ENCODE measurements around the gene N4BP2L2. TPM values are rescaled to one million over a fixed set of nuclear protein-coding genes. Genes with fewer than 3 reads are reported as not detected.

Gene N4BP2L2
- total and polyA plus RNA-seq, 2 of the 13 experiments (the other 11 are each of a cell fraction or from before 2014, with no cell fraction given) = 58.9 to 81.2 TPM

- peak; percentile 59; the same call in 1 of the 2 replicates for TF ChIP-seq RXRB (CRISPR knock-in tag; IDR thresholded peaks at IDR 0.05; ENCODE audit: borderline replicate concordance)
- no peak for TF ChIP-seq ZNF235 (CRISPR knock-in tag; IDR thresholded peaks at IDR 0.05; ENCODE audit: borderline replicate concordance)
- TF ChIP-seq ZNF44 (CRISPR knock-in tag; IDR thresholded peaks at IDR 0.05) = no peak
- no peak for TF ChIP-seq ZNF337 (CRISPR knock-in tag; IDR thresholded peaks at IDR 0.05; ENCODE audit: borderline replicate concordance, low read depth)
- TF ChIP-seq ZNF709 (CRISPR knock-in tag; IDR thresholded peaks at IDR 0.05) = no peak
- no peak for TF ChIP-seq NONO (IDR thresholded peaks at IDR 0.05)
- 0 out of 2 replicates have a peak, but pooled peaks have one; percentile 24 for TF ChIP-seq NONO (CRISPR knock-in tag; conservative IDR thresholded peaks at IDR 0.05)
- TF ChIP-seq SOX13 (IDR thresholded peaks at IDR 0.05) = no peak
- peak in 1 of 2 experiments; percentile 74; a peak in 2 of 4 replicates for TF ChIP-seq SOX13 (CRISPR knock-in tag; conservative IDR thresholded peaks at IDR 0.05 in 1 of 2, IDR thresholded peaks at IDR 0.05 in 1 of 2)
- TF ChIP-seq CENPBD1 (CRISPR knock-in tag; IDR thresholded peaks at IDR 0.05; ENCODE audit: borderline replicate concordance, low read depth) = no peak
- no peak for TF ChIP-seq ZNF83 (CRISPR knock-in tag; IDR thresholded peaks at IDR 0.05; ENCODE audit: borderline replicate concordance)
- no peak for TF ChIP-seq ZNF274 (CRISPR knock-in tag; IDR thresholded peaks at IDR 0.05)
- no peak for TF ChIP-seq ZBTB40 (IDR thresholded peaks at IDR 0.05)
- no peak for TF ChIP-seq ZBTB40 (CRISPR knock-in tag; IDR thresholded peaks at IDR 0.05)
- TF ChIP-seq HMGXB3 (CRISPR knock-in tag; IDR thresholded peaks at IDR 0.05; ENCODE audit: borderline replicate concordance) = peak; percentile 31; the same call in 1 of the 2 replicates
These were observed 92.4 kb downstream of the N4BP2L2 start (continued) for GRCh38 chr13:32446220-32446619.
